Effector memory CD8-positive, alpha-beta T cell (primary cell): ENCODE results near the gene CCDC63.

Experiments
- ATAC-seq: fragments of 150-1000 bp; cut with Tn5 transposase; replicated peaks from 2 replicates; pipeline ENCODE4 v1.10.0; 2021; ENCODE audit warnings: mild to moderate bottlenecking, moderate library complexity
- DNase-seq, 3 experiments: peaks; one replicate each; pipeline ENCODE4 v3.0.0; 2021
- H3K27ac Mint-ChIP-seq, 2 donors: one replicate each; pipeline ENCODE4 v1.8.0; 2022; ENCODE audit warnings: mild to moderate bottlenecking in 2 of 2, mixed read lengths in 2 of 2, moderate library complexity in 2 of 2
- H3K27me3 Mint-ChIP-seq, 2 donors: one replicate each; pipeline ENCODE4 v1.8.0; 2022; ENCODE audit warnings: mixed read lengths in 2 of 2
- H3K36me3 Mint-ChIP-seq: one replicate; pipeline ENCODE4 v1.8.0; 2022; ENCODE audit warnings: mild to moderate bottlenecking, moderate library complexity, mixed read lengths; ENCODE audit not compliant: insufficient read depth
- H3K4me1 Mint-ChIP-seq, 2 donors: one replicate each; pipeline ENCODE4 v1.8.0; 2022; ENCODE audit warnings: low read depth in 2 of 2, mixed read lengths in 2 of 2
- H3K4me3 Mint-ChIP-seq, 2 donors: one replicate each; pipeline ENCODE4 v1.8.0; 2022; ENCODE audit warnings: mild to moderate bottlenecking in 2 of 2, mixed read lengths in 2 of 2, moderate library complexity in 2 of 2
- H3K9me3 Mint-ChIP-seq, 2 donors: one replicate each; pipeline ENCODE4 v1.8.0; 2022; ENCODE audit warnings: mixed read lengths in 2 of 2

CCDC63 gene

DNA sequence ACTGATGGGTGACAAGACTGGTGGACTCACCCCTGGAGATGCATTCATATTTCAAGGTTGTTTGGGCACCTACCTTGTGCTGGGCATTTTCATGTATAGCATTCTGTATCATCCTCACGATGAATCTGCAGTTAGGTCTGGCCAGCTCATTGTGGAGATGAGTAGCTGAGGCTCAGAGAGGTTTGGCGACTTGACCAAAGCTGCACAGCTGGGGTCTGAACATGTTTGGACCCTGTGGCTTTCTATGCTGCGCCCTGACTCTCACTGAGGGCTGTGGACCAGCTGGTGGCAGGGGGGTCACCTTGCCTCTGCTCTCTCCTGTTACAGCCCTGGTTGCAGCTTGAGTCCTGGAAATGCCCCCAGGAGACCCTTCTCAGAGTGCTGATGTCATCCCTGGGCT, 24.9 kb upstream of the CCDC63 start:
- peaks cover 11% of the 10 kb centered on the region for H3K36me3 Mint-ChIP-seq
- DNase-seq (no peak), ATAC-seq (no peak)
- no peak overlapping the region for H3K27ac Mint-ChIP-seq
- H3K27me3 Mint-ChIP-seq, result peaks cover 11 to 39% of the 10 kb centered on the region in 2 donors
- no peak overlapping the region for H3K4me3 Mint-ChIP-seq
- no peaks in the 10 kb centered on the region for H3K9me3 Mint-ChIP-seq
- peaks cover 3 to 6% of the 10 kb centered on the region in 2 donors for H3K4me1 Mint-ChIP-seq

DNA sequence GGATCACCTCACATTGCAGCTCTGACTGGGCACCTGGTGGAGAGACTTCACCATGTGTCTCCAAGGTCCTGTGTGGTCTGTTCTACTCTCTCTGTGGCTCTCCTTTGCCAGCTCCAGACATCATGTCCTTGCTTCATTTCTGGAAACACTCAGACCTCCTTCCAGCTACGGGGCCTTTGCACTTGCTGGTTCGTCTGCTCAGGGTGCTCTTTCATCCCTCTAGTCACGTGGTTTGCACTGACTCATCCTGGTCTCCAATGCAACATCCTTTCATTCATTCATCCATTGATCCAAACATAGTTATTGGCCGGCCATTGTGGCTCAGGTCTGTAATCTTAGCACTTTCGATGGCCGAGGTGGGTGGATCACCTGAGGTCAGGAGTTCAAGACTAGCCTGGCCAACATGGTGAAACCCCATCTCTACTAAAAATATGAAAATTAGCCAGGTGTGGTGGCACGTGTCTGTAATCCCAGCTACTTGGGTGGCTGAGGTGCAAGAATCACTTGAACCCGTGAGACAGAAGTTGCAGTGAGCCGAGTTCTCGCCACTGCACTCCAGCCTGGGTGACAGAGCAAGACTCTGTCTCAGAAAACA, 23.9 kb upstream of the CCDC63 start:
- H3K27me3 Mint-ChIP-seq, result peaks cover 17 to 49% of the 10 kb centered on the region in 2 donors
- no peaks in the 10 kb centered on the region for H3K9me3 Mint-ChIP-seq
- DNase-seq, result no peak
- ATAC-seq, result no peak
- H3K27ac Mint-ChIP-seq, result no peak overlapping the region
- peaks cover 11% of the 10 kb centered on the region for H3K36me3 Mint-ChIP-seq
- H3K4me3 Mint-ChIP-seq, result no peak overlapping the region
- H3K4me1 Mint-ChIP-seq, result peaks cover 5 to 8% of the 10 kb centered on the region in 2 donors

DNA sequence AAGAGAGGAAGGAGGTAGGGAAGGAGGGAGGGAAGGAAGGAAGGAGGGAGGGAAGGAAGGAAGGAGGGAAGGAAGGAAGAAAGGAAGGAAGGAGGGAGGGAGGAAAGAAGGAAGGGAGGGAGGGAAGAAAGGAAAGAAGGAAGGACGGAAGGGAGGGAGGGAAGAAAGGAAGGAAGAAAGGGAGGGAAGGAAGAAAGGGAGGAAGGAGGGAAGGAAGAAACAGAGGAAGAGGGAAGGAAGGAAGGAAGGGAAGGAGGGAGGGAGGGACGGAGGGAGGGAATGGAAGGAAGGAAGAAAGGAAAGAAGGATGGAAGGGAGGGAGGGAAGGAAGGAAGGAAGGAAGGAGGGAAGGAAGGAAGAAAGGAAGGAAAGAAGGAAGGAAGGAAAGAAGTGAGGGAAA, 22.4 kb upstream of the CCDC63 start:
- Mint-ChIP-seq H3K4me1 (peaks cover 5 to 8% of the 10 kb centered on the region in 2 donors), H3K27me3 (peaks cover 22 to 58% of the 10 kb centered on the region in 2 donors), H3K27ac (no peak overlapping the region), H3K36me3 (peaks cover 11% of the 10 kb centered on the region), H3K9me3 (no peaks in the 10 kb centered on the region), H3K4me3 (no peak overlapping the region)
- DNase-seq (no peak), ATAC-seq (no peak)

GRCh38 chr12:110825530-110825929, 21.3 kb upstream of the CCDC63 start:
- no peaks in the 10 kb centered on the region for H3K9me3 Mint-ChIP-seq
- DNase-seq (no peak), ATAC-seq (no peak)
- H3K27me3 Mint-ChIP-seq, result peaks cover 22 to 61% of the 10 kb centered on the region in 2 donors
- H3K4me3 Mint-ChIP-seq, result no peak overlapping the region
- H3K27ac Mint-ChIP-seq, result no peak overlapping the region
- H3K4me1 Mint-ChIP-seq, result peaks cover 5 to 8% of the 10 kb centered on the region in 2 donors
- H3K36me3 Mint-ChIP-seq, result peaks cover 8% of the 10 kb centered on the region

DNA sequence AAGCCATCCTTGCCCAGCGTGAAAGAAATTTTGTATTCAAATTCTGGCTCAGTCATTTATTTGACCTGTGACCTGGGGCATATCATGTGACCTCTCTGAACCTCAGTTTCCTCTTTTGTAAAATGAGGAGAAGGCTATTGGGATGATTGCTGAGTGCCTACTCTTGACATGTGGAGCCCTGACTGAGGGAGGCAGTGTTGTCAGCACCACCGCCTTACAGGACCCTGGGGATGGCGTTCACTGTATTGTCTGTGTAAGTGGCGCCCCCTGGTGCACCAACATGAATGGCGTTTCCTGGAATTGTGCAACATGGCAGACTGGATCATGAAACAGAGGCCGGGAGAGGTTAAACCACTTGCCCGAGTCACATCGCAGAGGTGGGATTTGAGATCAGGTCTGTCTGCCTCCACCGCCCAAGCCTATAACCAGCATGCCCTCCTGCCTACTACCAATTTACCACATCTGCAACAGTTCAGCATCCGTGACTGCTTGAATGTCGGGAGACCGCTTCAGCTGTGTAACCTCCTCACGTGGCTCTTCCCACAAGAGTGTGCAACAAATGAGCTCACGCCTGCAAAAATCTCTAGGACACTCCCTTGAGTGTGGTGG, 20.1 kb upstream of the CCDC63 start:
- peaks cover 4% of the 10 kb centered on the region for H3K36me3 Mint-ChIP-seq
- H3K27me3 Mint-ChIP-seq, result peaks cover 22 to 64% of the 10 kb centered on the region in 2 donors
- DNase-seq, result peak; percentile 56 to 72 (median 64)
- H3K4me3 Mint-ChIP-seq, result peak overlapping the region; percentile 40 to 62
- H3K9me3 Mint-ChIP-seq, result no peaks in the 10 kb centered on the region
- peak; percentile 91 for ATAC-seq
- peaks cover 5 to 8% of the 10 kb centered on the region in 2 donors for H3K4me1 Mint-ChIP-seq
- no peak overlapping the region for H3K27ac Mint-ChIP-seq

DNA sequence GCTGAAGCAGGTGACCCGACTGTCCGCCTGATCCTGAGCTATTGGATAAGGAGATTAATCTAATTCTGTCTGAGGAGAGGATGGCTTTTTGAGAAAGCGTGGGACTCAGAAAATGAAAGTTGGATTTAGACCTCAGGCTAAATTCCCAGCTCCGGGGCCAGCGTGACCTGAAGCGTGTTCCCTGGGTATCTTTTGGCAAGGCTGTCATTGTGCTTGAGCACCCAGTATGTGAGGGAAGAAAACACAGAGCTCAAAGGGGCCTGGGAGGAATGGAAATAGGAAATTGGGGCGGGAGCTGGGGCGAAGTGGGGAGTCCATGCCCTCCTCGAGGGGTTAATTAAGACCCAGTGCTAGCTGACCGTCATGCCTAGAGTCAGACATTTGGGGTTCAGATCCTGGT, 17.5 kb upstream of the CCDC63 start:
- Mint-ChIP-seq H3K36me3 (no peaks in the 10 kb centered on the region), H3K4me1 (peaks cover 5 to 6% of the 10 kb centered on the region in 2 donors), H3K9me3 (no peaks in the 10 kb centered on the region), H3K27ac (no peak overlapping the region), H3K4me3 (no peak overlapping the region), H3K27me3 (peaks cover 19 to 59% of the 10 kb centered on the region in 2 donors)
- ATAC-seq, result no peak
- no peak for DNase-seq

- Mint-ChIP-seq H3K27me3 (peaks cover 21 to 34% of the 10 kb centered on the region in 2 donors), H3K27ac (no peak overlapping the region), H3K4me1 (no peaks in the 10 kb centered on the region), H3K4me3 (no peak overlapping the region), H3K9me3 (no peaks in the 10 kb centered on the region), H3K36me3 (no peaks in the 10 kb centered on the region)
- DNase-seq (no peak), ATAC-seq (no peak)
These were observed 10.5 kb upstream of the CCDC63 start for GRCh38 chr12:110836291-110836690.

DNA sequence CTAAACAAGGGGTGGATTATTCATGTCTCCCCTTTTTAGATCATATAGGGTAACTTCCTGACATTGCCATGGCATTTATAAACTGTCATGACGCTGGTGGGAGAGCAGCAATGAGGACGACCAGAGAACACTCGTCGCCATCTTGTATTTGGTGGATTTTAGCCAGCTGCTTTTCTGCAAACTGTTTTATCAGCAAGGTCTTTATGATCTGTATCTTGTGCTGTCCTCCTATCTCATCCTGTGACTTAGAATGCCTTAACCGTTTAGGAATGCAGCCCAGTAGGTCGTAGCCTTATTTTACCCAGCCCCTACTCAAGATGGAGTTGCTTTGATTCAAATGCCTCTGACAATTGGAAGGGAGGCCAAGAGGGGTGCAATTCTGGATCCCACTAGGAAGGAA, 5.8 kb upstream of the CCDC63 start:
- Mint-ChIP-seq H3K4me3 (no peak overlapping the region), H3K9me3 (no peaks in the 10 kb centered on the region), H3K27me3 (peaks cover 28 to 32% of the 10 kb centered on the region in 2 donors), H3K27ac (no peak overlapping the region), H3K4me1 (peaks cover 0 to 2% of the 10 kb centered on the region in 2 donors), H3K36me3 (no peaks in the 10 kb centered on the region)
- DNase-seq, result no peak
- ATAC-seq, result no peak

GRCh38 chr12:110844131-110844530, 2.7 kb upstream of the CCDC63 start:
- Mint-ChIP-seq H3K9me3 (no peaks in the 10 kb centered on the region), H3K4me1 (peaks cover 0 to 2% of the 10 kb centered on the region in 2 donors), H3K27me3 (peaks cover 51 to 59% of the 10 kb centered on the region in 2 donors), H3K36me3 (no peaks in the 10 kb centered on the region), H3K4me3 (no peak overlapping the region), H3K27ac (no peak overlapping the region)
- no peak for DNase-seq
- no peak for ATAC-seq

- ATAC-seq (no peak), DNase-seq (no peak)
- Mint-ChIP-seq H3K9me3 (no peaks in the 10 kb centered on the region), H3K27me3 (peaks cover 51 to 61% of the 10 kb centered on the region in 2 donors), H3K36me3 (no peaks in the 10 kb centered on the region), H3K27ac (no peak overlapping the region), H3K4me1 (peaks cover 0 to 2% of the 10 kb centered on the region in 2 donors), H3K4me3 (no peak overlapping the region)
These were observed 2.0 kb upstream of the CCDC63 start for GRCh38 chr12:110844551-110845338.

GRCh38 chr12:110845339-110845682, 1.5 kb upstream of the CCDC63 start:
- DNase-seq (no peak), ATAC-seq (no peak)
- Mint-ChIP-seq H3K4me3 (no peak overlapping the region), H3K27ac (no peak overlapping the region), H3K36me3 (no peaks in the 10 kb centered on the region), H3K27me3 (peaks cover 51 to 62% of the 10 kb centered on the region in 2 donors), H3K4me1 (peaks cover 0 to 2% of the 10 kb centered on the region in 2 donors), H3K9me3 (no peaks in the 10 kb centered on the region)

- Mint-ChIP-seq H3K9me3 (no peaks in the 10 kb centered on the region), H3K27me3 (peaks cover 80 to 91% of the 10 kb centered on the region in 2 donors), H3K36me3 (no peaks in the 10 kb centered on the region), H3K27ac (no peak overlapping the region), H3K4me1 (peaks cover 0 to 2% of the 10 kb centered on the region in 2 donors), H3K4me3 (no peak overlapping the region)
- ATAC-seq (no peak), DNase-seq (no peak)
These were observed 1.6 kb downstream of the CCDC63 start for GRCh38 chr12:110848314-110848923.

GRCh38 chr12:110849221-110849620, 2.4 kb downstream of the CCDC63 start:
- peaks cover 78 to 91% of the 10 kb centered on the region in 2 donors for H3K27me3 Mint-ChIP-seq
- H3K36me3 Mint-ChIP-seq, result no peaks in the 10 kb centered on the region
- DNase-seq, result no peak
- no peak overlapping the region for H3K27ac Mint-ChIP-seq
- no peak for ATAC-seq
- H3K9me3 Mint-ChIP-seq, result no peaks in the 10 kb centered on the region
- H3K4me3 Mint-ChIP-seq, result no peak overlapping the region
- H3K4me1 Mint-ChIP-seq, result no peaks in the 10 kb centered on the region
